ENCODE data around the gene FRMD5. TPM values are rescaled to one million over a fixed set of nuclear protein-coding genes. Genes with fewer than 3 reads are reported as not detected.

FRMD5 gene
- polyA plus RNA-seq, 2 of the 4 experiments (the other 2 are of a cell fraction) = 2.5 to 3.6 TPM

- no peak overlapping the region for H3K27ac ChIP-seq
- H3K9me3 ChIP-seq = no peaks in the 10 kb centered on the region
- ChIA-PET CTCF (no interaction called here), POLR2A (no interaction called here)
- ATAC-seq (no peak), FAIRE-seq (no peak), DNase-seq (ENCODE audit: low read depth in 1 of 2, low spot score in 1 of 2) (no peak)
- H3K4me2 ChIP-seq = no peak overlapping the region
- H3K4me1 ChIP-seq = peaks cover 53% of the 10 kb centered on the region
- TF ChIP-seq BHLHE40 (IDR thresholded peaks at IDR 0.05; ENCODE audit: low read depth, low read length) = no peak
- no peak for TF ChIP-seq HOXA7 (CRISPR knock-in tag; IDR thresholded peaks at IDR 0.05)
- TF ChIP-seq HOXB13 (CRISPR knock-in tag; IDR thresholded peaks at IDR 0.05; ENCODE audit: low read depth) = no peak
- no peak for TF ChIP-seq HDAC2 (IDR thresholded peaks at IDR 0.05)
- TF ChIP-seq POLR2AphosphoS2 (conservative IDR thresholded peaks at IDR 0.05; ENCODE audit: low read length) = no peak
- TF ChIP-seq, protein P1, sequence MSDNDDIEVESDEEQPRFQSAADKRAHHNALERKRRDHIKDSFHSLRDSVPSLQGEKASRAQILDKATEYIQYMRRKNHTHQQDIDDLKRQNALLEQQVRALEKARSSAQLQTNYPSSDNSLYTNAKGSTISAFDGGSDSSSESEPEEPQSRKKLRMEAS (IDR thresholded peaks at IDR 0.05) = no peak
- no peak for TF ChIP-seq MYC (IDR thresholded peaks at IDR 0.05; ENCODE audit: borderline replicate concordance, low read length)
- TF ChIP-seq HOXB5 (CRISPR knock-in tag; IDR thresholded peaks at IDR 0.05) = no peak
- TF ChIP-seq, protein P2, sequence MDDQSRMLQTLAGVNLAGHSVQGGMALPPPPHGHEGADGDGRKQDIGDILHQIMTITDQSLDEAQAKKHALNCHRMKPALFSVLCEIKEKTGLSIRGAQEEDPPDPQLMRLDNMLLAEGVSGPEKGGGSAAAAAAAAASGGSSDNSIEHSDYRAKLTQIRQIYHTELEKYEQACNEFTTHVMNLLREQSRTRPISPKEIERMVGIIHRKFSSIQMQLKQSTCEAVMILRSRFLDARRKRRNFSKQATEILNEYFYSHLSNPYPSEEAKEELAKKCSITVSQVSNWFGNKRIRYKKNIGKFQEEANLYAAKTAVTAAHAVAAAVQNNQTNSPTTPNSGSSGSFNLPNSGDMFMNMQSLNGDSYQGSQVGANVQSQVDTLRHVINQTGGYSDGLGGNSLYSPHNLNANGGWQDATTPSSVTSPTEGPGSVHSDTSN (IDR thresholded peaks at IDR 0.05) = no peak
- TF ChIP-seq ELK1 (IDR thresholded peaks at IDR 0.05; ENCODE audit: low read depth, low read length) = no peak
- TF ChIP-seq RAD21 (conservative IDR thresholded peaks at IDR 0.05 in 1 of 2, IDR thresholded peaks at IDR 0.05 in 1 of 2) = no peak
- no peak for TF ChIP-seq CTCF (IDR thresholded peaks at IDR 0.05)
- no peak for TF ChIP-seq CHD4 (IDR thresholded peaks at IDR 0.05; ENCODE audit: borderline replicate concordance)
- no peak for TF ChIP-seq JUN (IDR thresholded peaks at IDR 0.05)
- TF ChIP-seq REST (IDR thresholded peaks at IDR 0.05) = no peak
- TF ChIP-seq ZSCAN20 (CRISPR knock-in tag; IDR thresholded peaks at IDR 0.05) = no peak
- no peak for TF ChIP-seq EP300 (IDR thresholded peaks at IDR 0.05)
- no peak for TF ChIP-seq CBX2 (IDR thresholded peaks at IDR 0.05; ENCODE audit: borderline replicate concordance, low read depth)
- TF ChIP-seq TFCP2L1 (CRISPR knock-in tag; IDR thresholded peaks at IDR 0.05) = no peak
- no peak overlapping the region for H3K4me3 ChIP-seq
- WGBS (ENCODE audit: missing lambda C conversion rate) = 85% methylated on average over 1 of the region's 1 CpG
These were observed 95.4 kb downstream of the FRMD5 start for GRCh38 chr15:44099671-44100070.

- 24% methylated on average over 3 of the region's 3 CpGs for WGBS (ENCODE audit: missing lambda C conversion rate)
- POLR2A ChIA-PET = no interaction called here
- FAIRE-seq = no peak
- TF ChIP-seq POLR2A (IDR thresholded peaks at IDR 0.05; ENCODE audit: low read length) = no peak
- no peak for TF ChIP-seq CHD4 (IDR thresholded peaks at IDR 0.05; ENCODE audit: borderline replicate concordance)
- no peak for TF ChIP-seq RNF2 (IDR thresholded peaks at IDR 0.05; ENCODE audit: borderline replicate concordance, low read depth)
- TF ChIP-seq ZNF302 (CRISPR knock-in tag; IDR thresholded peaks at IDR 0.05) = no peak
- TF ChIP-seq NFE2L2 (conservative IDR thresholded peaks at IDR 0.05; ENCODE audit: low read length) = no peak
- no peak for TF ChIP-seq MAFK (IDR thresholded peaks at IDR 0.05; ENCODE audit: partially characterized antibody)
- no peak for TF ChIP-seq CHD2 (IDR thresholded peaks at IDR 0.05; ENCODE audit: low read length, partially characterized antibody)
- no peak for TF ChIP-seq CBX2 (IDR thresholded peaks at IDR 0.05; ENCODE audit: borderline replicate concordance, low read depth)
- no peak for TF ChIP-seq KDM1A (IDR thresholded peaks at IDR 0.05; ENCODE audit: low read depth)
- no peak for TF ChIP-seq REST (IDR thresholded peaks at IDR 0.05)
- TF ChIP-seq CEBPB (IDR thresholded peaks at IDR 0.05) = no peak
- TF ChIP-seq HEYL (CRISPR knock-in tag; IDR thresholded peaks at IDR 0.05) = no peak
These were observed 97.5 kb downstream of the FRMD5 start for GRCh38 chr15:44097552-44097951.

More at GRCh38 chr15:44097552-44097951, 97.5 kb downstream of the FRMD5 start:
- H3K4me3 ChIP-seq = no peak overlapping the region
- no peaks in the 10 kb centered on the region for H3K9me3 ChIP-seq
- peaks cover 46% of the 10 kb centered on the region for H3K4me1 ChIP-seq
- CTCF ChIA-PET = interaction anchor here (1.5 kb wide), 1 partner anchor 21 kb away, joined by 4 read pairs; no protein-coding TSS in a partner anchor
- ATAC-seq (no peak), DNase-seq (ENCODE audit: low read depth in 1 of 2, low spot score in 1 of 2) (no peak)
- H3K4me2 ChIP-seq = no peak overlapping the region
- H3K27ac ChIP-seq = 0 out of 6 replicates have a peak overlapping the region, but pooled peaks of 1 of the 2 experiments have one; percentile 2
